HEK293 (cell line): ENCODE data around the gene INPP4B.

Experiments used
- CTCF ChIA-PET: fragments of 350-600 bp; formaldehyde crosslinking; extraction: SDS; loops from one replicate; lab custom pipeline; 2021; ENCODE audit warnings: antibody characterized with exemption; lab: Yijun Ruan, JAX
- POLR2A ChIA-PET: fragments of 300-600 bp; formaldehyde crosslinking; extraction: SDS; loops from one replicate; lab custom pipeline; 2020; ENCODE audit warnings: antibody characterized with exemption, inconsistent platforms; lab: Yijun Ruan, JAX
- H3K27ac ChIP-seq: fragments of 200-500 bp; sonication (Bioruptor generic); 2 replicates; pipeline ENCODE4 v1.5.1; 2014; ENCODE audit warnings: low read depth, low read length, control low read depth, inconsistent platforms; ENCODE audit errors: extremely low read depth
- H3K36me3 ChIP-seq, 2 experiments: fragments of 200-500 bp in 1 of 2; sonication (Bioruptor generic) in 1 of 2; 1 replicate in 1 of 2; 2 replicates in 1 of 2; pipeline ENCODE4 v1.5.1; 2014 to 2017; ENCODE audit warnings: inconsistent platforms in 2 of 2, low read length in 2 of 2; ENCODE audit not compliant: control insufficient read depth in 2 of 2, insufficient read depth in 1 of 2
- H3K4me1 ChIP-seq: fragments of 200-500 bp; sonication (Bioruptor generic); 2 replicates; pipeline ENCODE4 v1.5.1; 2014; ENCODE audit warnings: mild to moderate bottlenecking, low read length, inconsistent platforms; ENCODE audit not compliant: control insufficient read depth, insufficient read depth
- H3K4me3 ChIP-seq: 2 replicates; pipeline ENCODE4 v1.5.1; 2011; ENCODE audit warnings: low read depth, mild to moderate bottlenecking, control low read depth, low read length, moderate library complexity
- H3K9me3 ChIP-seq: fragments of 200-500 bp; sonication (Bioruptor generic); 2 replicates; pipeline ENCODE4 v1.5.1; 2014; ENCODE audit warnings: low read depth, low read length, inconsistent platforms; ENCODE audit not compliant: control insufficient read depth, insufficient read depth
- EGR2 ChIP-seq: fragments of 450-650 bp; formaldehyde crosslinking; IDR thresholded peaks from 2 replicates; pipeline ENCODE4 v1.5.1; 2016; ENCODE audit warnings: low read depth, missing biosample characterization, missing genetic modification characterization
- ELK4 ChIP-seq: IDR thresholded peaks from 2 replicates; pipeline ENCODE4 v1.6.1; 2011; ENCODE audit warnings: mild to moderate bottlenecking, low read depth, low read length, borderline replicate concordance
- FEZF1 ChIP-seq: fragments of 450-650 bp; formaldehyde crosslinking; IDR thresholded peaks from 2 replicates; pipeline ENCODE4 v1.5.1; 2016; ENCODE audit warnings: missing biosample characterization, missing genetic modification characterization
- GLI2 ChIP-seq: fragments of 450-650 bp; formaldehyde crosslinking; IDR thresholded peaks from 2 replicates; pipeline ENCODE4; 2017; ENCODE audit warnings: missing biosample characterization, missing genetic modification characterization, low read depth, borderline replicate concordance
- GLIS1 ChIP-seq: fragments of 450-650 bp; formaldehyde crosslinking; IDR thresholded peaks from 2 replicates; pipeline ENCODE4 v1.5.1; 2016; ENCODE audit warnings: missing biosample characterization, missing genetic modification characterization
- MYNN ChIP-seq: fragments of 450-650 bp; formaldehyde crosslinking; IDR thresholded peaks from 2 replicates; pipeline ENCODE4 v1.5.1; 2016; ENCODE audit warnings: missing biosample characterization, missing genetic modification characterization, borderline replicate concordance
- OVOL3 ChIP-seq: fragments of 450-650 bp; formaldehyde crosslinking; IDR thresholded peaks from 2 replicates; pipeline ENCODE4 v1.5.1; 2016; ENCODE audit warnings: missing biosample characterization, missing genetic modification characterization
- PRDM6 ChIP-seq: fragments of 450-650 bp; formaldehyde crosslinking; IDR thresholded peaks from 2 replicates; pipeline ENCODE4 v1.5.1; 2017; ENCODE audit warnings: missing biosample characterization, missing genetic modification characterization
- REPIN1 ChIP-seq: fragments of 450-650 bp; formaldehyde crosslinking; IDR thresholded peaks from 2 replicates; pipeline ENCODE4 v1.5.1; 2017; ENCODE audit warnings: missing biosample characterization, missing genetic modification characterization, low read depth
- SALL2 ChIP-seq: fragments of 450-650 bp; formaldehyde crosslinking; IDR thresholded peaks from 2 replicates; pipeline ENCODE4 v1.5.0; 2017; ENCODE audit warnings: missing biosample characterization, mild to moderate bottlenecking, missing genetic modification characterization, borderline replicate concordance
- WT1 ChIP-seq: fragments of 450-650 bp; formaldehyde crosslinking; IDR thresholded peaks from 2 replicates; pipeline ENCODE4 v1.5.1; 2016; ENCODE audit warnings: missing biosample characterization, missing genetic modification characterization
- YY1 ChIP-seq: fragments of 450-650 bp; formaldehyde crosslinking; IDR thresholded peaks from 2 replicates; pipeline ENCODE4 v1.5.1; 2018; ENCODE audit warnings: missing biosample characterization, missing genetic modification characterization
- ZBTB11 ChIP-seq: fragments of 450-650 bp; formaldehyde crosslinking; conservative IDR thresholded peaks from 2 replicates; pipeline ENCODE4 v1.5.1; 2016; ENCODE audit warnings: low read depth, missing biosample characterization, missing genetic modification characterization
- ZBTB20 ChIP-seq: fragments of 450-650 bp; formaldehyde crosslinking; IDR thresholded peaks from 2 replicates; pipeline ENCODE4 v1.5.1; 2016; ENCODE audit warnings: missing biosample characterization, missing genetic modification characterization
- ZFHX2 ChIP-seq: fragments of 450-650 bp; formaldehyde crosslinking; conservative IDR thresholded peaks from 2 replicates; pipeline ENCODE4 v1.5.1; 2016; ENCODE audit warnings: missing biosample characterization, missing genetic modification characterization
- ZFP3 ChIP-seq: fragments of 450-650 bp; formaldehyde crosslinking; IDR thresholded peaks from 2 replicates; pipeline ENCODE4 v1.5.1; 2016; ENCODE audit warnings: low read depth, missing biosample characterization, missing genetic modification characterization
- ZFP37 ChIP-seq: fragments of 450-650 bp; formaldehyde crosslinking; IDR thresholded peaks from 2 replicates; pipeline ENCODE4 v1.5.1; 2016; ENCODE audit warnings: missing biosample characterization, missing genetic modification characterization
- ZNF132 ChIP-seq: fragments of 450-650 bp; formaldehyde crosslinking; IDR thresholded peaks from 2 replicates; pipeline ENCODE4 v1.5.1; 2017; ENCODE audit warnings: missing biosample characterization, missing genetic modification characterization, borderline replicate concordance
- ZNF16 ChIP-seq: fragments of 450-650 bp; formaldehyde crosslinking; IDR thresholded peaks from 2 replicates; pipeline ENCODE4 v1.5.1; 2016; ENCODE audit warnings: low read depth, missing biosample characterization, missing genetic modification characterization
- ZNF18 ChIP-seq: fragments of 450-650 bp; formaldehyde crosslinking; IDR thresholded peaks from 2 replicates; pipeline ENCODE4 v1.5.1; 2016; ENCODE audit warnings: missing biosample characterization, missing genetic modification characterization
- ZNF184 ChIP-seq: fragments of 450-650 bp; IDR thresholded peaks from 2 replicates; pipeline ENCODE4 v1.5.1; 2018; ENCODE audit warnings: missing biosample characterization, mild to moderate bottlenecking, missing genetic modification characterization
- ZNF514 ChIP-seq: fragments of 450-650 bp; formaldehyde crosslinking; IDR thresholded peaks from 2 replicates; pipeline ENCODE4 v1.5.1; 2016; ENCODE audit warnings: missing biosample characterization, missing genetic modification characterization
- ZNF561 ChIP-seq: fragments of 450-650 bp; IDR thresholded peaks from 2 replicates; pipeline ENCODE4 v1.5.1; 2018; ENCODE audit warnings: missing biosample characterization, missing genetic modification characterization, borderline replicate concordance
- ZNF571 ChIP-seq: fragments of 450-650 bp; formaldehyde crosslinking; IDR thresholded peaks from 2 replicates; pipeline ENCODE4 v1.5.0; 2017; ENCODE audit warnings: missing biosample characterization, missing genetic modification characterization
- ZNF610 ChIP-seq: fragments of 450-650 bp; formaldehyde crosslinking; IDR thresholded peaks from 2 replicates; pipeline ENCODE4 v1.5.1; 2016; ENCODE audit warnings: missing biosample characterization, missing genetic modification characterization, borderline replicate concordance
- ZNF701 ChIP-seq: fragments of 450-650 bp; formaldehyde crosslinking; IDR thresholded peaks from 2 replicates; pipeline ENCODE4 v1.5.1; 2016; ENCODE audit warnings: missing biosample characterization, missing genetic modification characterization
- ZNF747 ChIP-seq: fragments of 450-650 bp; formaldehyde crosslinking; IDR thresholded peaks from 2 replicates; pipeline ENCODE4 v1.5.1; 2016; ENCODE audit warnings: missing biosample characterization, missing genetic modification characterization
- ZNF830 ChIP-seq: fragments of 450-650 bp; IDR thresholded peaks from 2 replicates; pipeline ENCODE4 v1.5.0; 2018; ENCODE audit warnings: missing biosample characterization, missing genetic modification characterization, low read depth, mild to moderate bottlenecking, moderate library complexity

INPP4B gene

GRCh38 chr4:142697320-142697719, 148.8 kb downstream of the INPP4B start (continued):
- TF ChIP-seq ZNF830 (tag by site-specific recombination), result no peak
- TF ChIP-seq ZNF610 (tag by site-specific recombination), result no peak
- TF ChIP-seq ZNF184 (tag by site-specific recombination), result no peak
- TF ChIP-seq ZFP3 (tag by site-specific recombination), result no peak
- no peak for TF ChIP-seq ZNF16 (tag by site-specific recombination)
- TF ChIP-seq ZNF132 (tag by site-specific recombination), result no peak
- TF ChIP-seq ZNF571, result no peak
- TF ChIP-seq SALL2, result no peak
- no peak for TF ChIP-seq ZFP37
- TF ChIP-seq ZNF18 (tag by site-specific recombination), result no peak
- TF ChIP-seq ZNF701 (tag by site-specific recombination), result no peak
- TF ChIP-seq FEZF1 (tag by site-specific recombination), result peak; percentile 75
- TF ChIP-seq YY1, result no peak
- TF ChIP-seq ZNF514 (tag by site-specific recombination), result no peak
- no peak for TF ChIP-seq ZBTB11
- TF ChIP-seq, all 188 proteins: peak for 22

GRCh38 chr4:142696334-142697122, 149.6 kb downstream of the INPP4B start:
- no peak overlapping the region; the same call in 1 of the 2 replicates for H3K27ac ChIP-seq
- CTCF ChIA-PET, result no interaction called here

More at GRCh38 chr4:142696334-142697122, 149.6 kb downstream of the INPP4B start:
- POLR2A ChIA-PET, result no interaction called here
- H3K9me3 ChIP-seq, result no peaks in the 10 kb centered on the region
- H3K4me3 ChIP-seq, result no peak overlapping the region
- peaks cover 9% of the 10 kb centered on the region; the same call in 1 of the 2 replicates for H3K4me1 ChIP-seq
- TF ChIP-seq ELK4 (no peak), GLIS1 (tag by site-specific recombination) (0 out of 2 replicates have a peak, but pooled peaks have one; percentile 19), REPIN1 (tag by site-specific recombination) (no peak), ZNF561 (no peak), ZNF747 (tag by site-specific recombination) (no peak), WT1 (peak; percentile 55; the same call in 1 of the 2 replicates), PRDM6 (tag by site-specific recombination) (peak; percentile 24; the same call in 1 of the 2 replicates), MYNN (tag by site-specific recombination) (no peak), GLI2 (tag by site-specific recombination) (no peak), ZBTB20 (tag by site-specific recombination) (0 out of 2 replicates have a peak, but pooled peaks have one; percentile 27), ZFHX2 (tag by site-specific recombination) (peak; percentile 77), EGR2 (tag by site-specific recombination) (peak; percentile 73), OVOL3 (peak; percentile 70; the same call in 1 of the 2 replicates)
- H3K36me3 ChIP-seq, result no peaks in the 10 kb centered on the region
